Thyroid gland (tissue), 4 donors: ENCODE results near the gene SPOCK1.

ENCODE experiments used
- CTCF ChIP-seq, 6 experiments: fragments of 200-600 bp in 3 of 6; fragments of 450-650 bp in 3 of 6; sonication (generic) in 3 of 6; IDR thresholded peaks; one replicate each; pipeline ENCODE4 v1.5.1; 2016 to 2019; ENCODE audit warnings: antibody characterized with exemption in 6 of 6, mild to moderate bottlenecking in 2 of 6, inconsistent platforms in 1 of 6, moderate library complexity in 1 of 6
- POLR2A ChIP-seq, 2 donors: fragments of 450-650 bp; IDR thresholded peaks; one replicate each; pipeline ENCODE4 v1.6.1; 2017; ENCODE audit warnings: antibody characterized with exemption in 2 of 2, mild to moderate bottlenecking in 2 of 2, moderate library complexity in 1 of 2

GRCh38 chr5:137181667-137182066 is 317.5 kb downstream of the SPOCK1 start:
- TF ChIP-seq CTCF (IDR thresholded peaks at IDR 0.05) (no peak), POLR2A (IDR thresholded peaks at IDR 0.05) (no peak)
